ENCODE measurements around the gene IL20RA.

Gene IL20RA

GRCh38 chr6:137043710-137044365 is 927 bp downstream of the IL20RA start:
- TF ChIP-seq CTCF (IDR thresholded peaks at IDR 0.05; ENCODE audit: low read depth, low read length): no peak

GRCh38 chr6:137040393-137040792 is 4.4 kb downstream of the IL20RA start:
- DNase-seq (ENCODE audit: extremely low read depth, low read depth): no peak
- no peak for TF ChIP-seq CTCF (IDR thresholded peaks at IDR 0.05; ENCODE audit: low read depth, low read length)

More at GRCh38 chr6:137043710-137044365, 927 bp downstream of the IL20RA start:
- no peak for DNase-seq (ENCODE audit: extremely low read depth, low read depth)

- no peak for TF ChIP-seq CTCF (IDR thresholded peaks at IDR 0.05; ENCODE audit: low read depth, low read length)
- DNase-seq (ENCODE audit: extremely low read depth, low read depth): no peak
Observed at GRCh38 chr6:137039010-137039409, 5.8 kb downstream of the IL20RA start.

- no peak for TF ChIP-seq CTCF (IDR thresholded peaks at IDR 0.05; ENCODE audit: low read depth, low read length)
Observed at GRCh38 chr6:137036566-137037300, 8.0 kb downstream of the IL20RA start.

GRCh38 chr6:137033828-137034227 is 10.9 kb downstream of the IL20RA start:
- DNase-seq (ENCODE audit: extremely low read depth, low read depth): no peak
- TF ChIP-seq CTCF (IDR thresholded peaks at IDR 0.05; ENCODE audit: low read depth, low read length): no peak

More at GRCh38 chr6:137036566-137037300, 8.0 kb downstream of the IL20RA start:
- DNase-seq (ENCODE audit: extremely low read depth, low read depth): no peak

- no peak for DNase-seq (ENCODE audit: extremely low read depth, low read depth)
- no peak for TF ChIP-seq CTCF (IDR thresholded peaks at IDR 0.05; ENCODE audit: low read depth, low read length)
Observed at GRCh38 chr6:137031122-137031521, 13.6 kb downstream of the IL20RA start.

- DNase-seq (ENCODE audit: extremely low read depth, low read depth): no peak
- TF ChIP-seq CTCF (IDR thresholded peaks at IDR 0.05; ENCODE audit: low read depth, low read length): no peak
Observed at GRCh38 chr6:137028912-137029311, 15.9 kb downstream of the IL20RA start.

All from AG09319 (cell line).